Calu3 (cell line): ENCODE data around the gene LYPD5. TPM values are rescaled to one million over a fixed set of nuclear protein-coding genes. Genes with fewer than 3 reads are reported as not detected.
A peak's percentile ranks its signal among the peaks of the same experiment; 100 is the strongest.

Experiments used
- BruUV-seq: library from RNA; stranded (reverse); fragments of 400-500 nt; replicated peaks from 2 replicates; lab custom pipeline; 2021; lab: Mats Ljungman, UMichigan
- CTCF ChIA-PET: fragments of 300-600 bp; sonication (Branson Sonifier 250); formaldehyde crosslinking; loops from one replicate; lab custom pipeline; 2022; ENCODE audit warnings: antibody characterized with exemption; lab: Charles Lee
- DNase-seq: peaks from one replicate; pipeline ENCODE4 v3.0.0; 2022
- H3K27ac Mint-ChIP-seq: one replicate; pipeline ENCODE4 v1.8.0; 2022; ENCODE audit warnings: mixed read lengths; ENCODE audit not compliant: unreplicated experiment
- H3K27me3 Mint-ChIP-seq: one replicate; pipeline ENCODE4 v1.8.0; 2022; ENCODE audit warnings: mixed read lengths; ENCODE audit not compliant: unreplicated experiment
- H3K36me3 Mint-ChIP-seq: one replicate; pipeline ENCODE4 v1.8.0; 2022; ENCODE audit warnings: mild to moderate bottlenecking, moderate library complexity, mixed read lengths; ENCODE audit not compliant: insufficient read depth, unreplicated experiment
- H3K4me1 Mint-ChIP-seq: one replicate; pipeline ENCODE4 v1.8.0; 2022; ENCODE audit warnings: mild to moderate bottlenecking, low read depth, mixed read lengths; ENCODE audit not compliant: unreplicated experiment
- H3K4me3 Mint-ChIP-seq: one replicate; pipeline ENCODE4 v1.8.0; 2022; ENCODE audit warnings: mild to moderate bottlenecking, low read depth, moderate library complexity, mixed read lengths; ENCODE audit not compliant: unreplicated experiment
- H3K9me3 Mint-ChIP-seq: one replicate; pipeline ENCODE4 v1.8.0; 2022; ENCODE audit warnings: low read depth, mixed read lengths; ENCODE audit not compliant: unreplicated experiment
- intact Hi-C: fragments of 100-400 bp; cut with micrococcal nuclease; formaldehyde crosslinking; loops from one replicate; pipeline ENCODE4 v1.10.0; 2022; ENCODE audit not compliant: unreplicated experiment
- total RNA-seq: library from RNA; stranded (reverse); gene quantifications from 2 replicates; pipeline ENCODE4 v1.2.3, GENCODE V29; 2022
- TF ChIP-seq, protein P1 (sequence below): fragments of 200-600 bp; IDR thresholded peaks from one replicate; pipeline ENCODE4 v1.8.0; 2022; ENCODE audit warnings: antibody characterized with exemption; ENCODE audit not compliant: unreplicated experiment

The LYPD5 gene
- total RNA-seq, 1 experiment from 2014 or later: 5.0 TPM

GRCh38 chr19:43755256-43755801 is 46.9 kb downstream of the LYPD5 start:
- no peaks in the 10 kb centered on the region for H3K27me3 Mint-ChIP-seq
- peaks cover 49% of the 10 kb centered on the region for H3K4me1 Mint-ChIP-seq
- TF ChIP-seq, protein P1, sequence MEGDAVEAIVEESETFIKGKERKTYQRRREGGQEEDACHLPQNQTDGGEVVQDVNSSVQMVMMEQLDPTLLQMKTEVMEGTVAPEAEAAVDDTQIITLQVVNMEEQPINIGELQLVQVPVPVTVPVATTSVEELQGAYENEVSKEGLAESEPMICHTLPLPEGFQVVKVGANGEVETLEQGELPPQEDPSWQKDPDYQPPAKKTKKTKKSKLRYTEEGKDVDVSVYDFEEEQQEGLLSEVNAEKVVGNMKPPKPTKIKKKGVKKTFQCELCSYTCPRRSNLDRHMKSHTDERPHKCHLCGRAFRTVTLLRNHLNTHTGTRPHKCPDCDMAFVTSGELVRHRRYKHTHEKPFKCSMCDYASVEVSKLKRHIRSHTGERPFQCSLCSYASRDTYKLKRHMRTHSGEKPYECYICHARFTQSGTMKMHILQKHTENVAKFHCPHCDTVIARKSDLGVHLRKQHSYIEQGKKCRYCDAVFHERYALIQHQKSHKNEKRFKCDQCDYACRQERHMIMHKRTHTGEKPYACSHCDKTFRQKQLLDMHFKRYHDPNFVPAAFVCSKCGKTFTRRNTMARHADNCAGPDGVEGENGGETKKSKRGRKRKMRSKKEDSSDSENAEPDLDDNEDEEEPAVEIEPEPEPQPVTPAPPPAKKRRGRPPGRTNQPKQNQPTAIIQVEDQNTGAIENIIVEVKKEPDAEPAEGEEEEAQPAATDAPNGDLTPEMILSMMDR: no peak
- TSS peak; percentile 77 for BruUV-seq
- DNase-seq: peak; percentile 86
- H3K27ac Mint-ChIP-seq: peak overlapping the region; percentile 95
- H3K9me3 Mint-ChIP-seq: no peaks in the 10 kb centered on the region
- intact Hi-C loops: loop anchor here (2.0 kb wide), 1 partner anchor 53 kb away; no protein-coding TSS in a partner anchor
- H3K4me3 Mint-ChIP-seq: peak overlapping the region; percentile 87
- peaks cover 35% of the 10 kb centered on the region for H3K36me3 Mint-ChIP-seq
- CTCF ChIA-PET: interaction anchor here (0.7 to 2.7 kb wide), 4 partner anchors 10 to 54 kb away, joined by 3 to 14 read pairs (median 6); no protein-coding TSS in a partner anchor

DNA sequence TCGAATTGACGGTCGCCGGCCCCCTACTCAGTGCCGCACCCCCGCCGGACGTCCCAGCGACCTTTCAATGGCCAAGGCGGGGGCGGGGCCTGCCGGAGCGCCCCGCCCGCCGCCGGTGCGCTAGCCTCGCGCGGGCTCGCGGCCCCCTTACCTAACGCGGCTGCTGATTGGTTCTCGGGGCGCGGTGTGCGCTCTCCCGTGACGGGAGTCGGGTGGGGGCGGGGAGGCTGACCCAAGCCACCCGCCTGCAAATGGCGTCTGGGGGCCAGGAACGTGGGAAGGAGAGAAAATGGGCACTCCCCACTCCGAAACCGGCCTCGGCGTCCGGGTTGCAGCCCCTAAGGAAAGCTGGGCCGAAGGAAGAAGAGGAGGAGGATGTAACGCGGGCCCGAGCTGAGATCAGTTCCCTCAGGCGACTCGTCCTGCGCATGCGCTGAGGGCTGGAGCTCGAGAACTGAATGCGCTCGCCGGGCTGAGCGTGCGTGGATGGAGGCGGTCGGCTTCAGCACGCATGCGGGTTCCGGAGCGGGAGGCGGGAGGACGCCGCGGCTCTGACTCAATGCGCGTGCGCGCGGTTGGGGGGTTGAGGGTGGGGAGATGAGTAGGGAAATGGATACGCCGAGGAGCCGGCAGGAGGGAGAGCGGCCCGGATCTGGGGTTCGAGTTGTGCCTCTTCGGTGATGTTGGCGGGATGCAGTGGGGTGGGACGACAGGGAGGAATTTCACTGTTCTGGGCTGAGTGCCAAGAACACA is 47.6 kb downstream of the LYPD5 start, which contains the start of gene SMG9:
TSS of gene SMG9 (minus strand) at position 460 of the 753 bp plus-strand sequence. CDS start 4,221 bp downstream, outside the sequence.
- peak; percentile 99 for DNase-seq
- Mint-ChIP-seq H3K9me3 (no peaks in the 10 kb centered on the region), H3K27me3 (no peaks in the 10 kb centered on the region), H3K27ac (peak within 1 kb of the TSS; percentile 95), H3K4me1 (peaks cover 48% of the 10 kb centered on the region), H3K36me3 (peaks cover 35% of the 10 kb centered on the region), H3K4me3 (peak within 1 kb of the TSS; percentile 87)
- intact Hi-C loops: loop anchor here (2.0 kb wide), 1 partner anchor 54 kb away; no protein-coding TSS in a partner anchor
- TF ChIP-seq, protein P1: no peak
- CTCF ChIA-PET: interaction anchor here (0.7 to 2.7 kb wide), 3 partner anchors 9 to 55 kb away, joined by 3 to 14 read pairs (median 6); no protein-coding TSS in a partner anchor
- no TSS peak for BruUV-seq

GRCh38 chr19:43754253-43754502 is 48.1 kb downstream of the LYPD5 start:
- Mint-ChIP-seq H3K9me3 (no peaks in the 10 kb centered on the region), H3K4me3 (peak overlapping the region; percentile 87), H3K4me1 (peaks cover 43% of the 10 kb centered on the region), H3K36me3 (peaks cover 35% of the 10 kb centered on the region), H3K27ac (peak overlapping the region; percentile 95), H3K27me3 (no peaks in the 10 kb centered on the region)
- BruUV-seq: no TSS peak
- CTCF ChIA-PET: interaction anchor here (0.9 to 2.7 kb wide), 2 partner anchors 9 to 24 kb away, joined by 6 to 14 read pairs; no protein-coding TSS in a partner anchor
- TF ChIP-seq, protein P1: no peak
- intact Hi-C loops: loop anchor here (2.0 kb wide), 1 partner anchor 55 kb away; no protein-coding TSS in a partner anchor
- no peak for DNase-seq

GRCh38 chr19:43752287-43752875 is 49.9 kb downstream of the LYPD5 start:
- DNase-seq: no peak
- Mint-ChIP-seq H3K36me3 (peaks cover 43% of the 10 kb centered on the region), H3K4me1 (peaks cover 27% of the 10 kb centered on the region), H3K27ac (no peak overlapping the region), H3K27me3 (no peaks in the 10 kb centered on the region), H3K9me3 (no peaks in the 10 kb centered on the region), H3K4me3 (peak overlapping the region; percentile 87)
- CTCF ChIA-PET: interaction anchor here (1.1 to 2.7 kb wide), 3 partner anchors 7 to 32 kb away, joined by 3 to 14 read pairs (median 5); no protein-coding TSS in a partner anchor
- intact Hi-C loops: no loop called here
- BruUV-seq: no TSS peak
- TF ChIP-seq, protein P1: no peak
